ENCODE data around the gene ANKRD11. TPM values are rescaled to one million over a fixed set of nuclear protein-coding genes. Genes with fewer than 3 reads are reported as not detected.
A peak's percentile ranks its signal among the peaks of the same experiment; 100 is the strongest.
"Not testable (repeated sequence)": the region's sequence is repeated elsewhere in the genome, so short reads cannot be mapped to it uniquely, and the experiment has no call there.

The ANKRD11 gene
- total RNA-seq, 1 donor from 2014 or later = 58.1 TPM

DNA sequence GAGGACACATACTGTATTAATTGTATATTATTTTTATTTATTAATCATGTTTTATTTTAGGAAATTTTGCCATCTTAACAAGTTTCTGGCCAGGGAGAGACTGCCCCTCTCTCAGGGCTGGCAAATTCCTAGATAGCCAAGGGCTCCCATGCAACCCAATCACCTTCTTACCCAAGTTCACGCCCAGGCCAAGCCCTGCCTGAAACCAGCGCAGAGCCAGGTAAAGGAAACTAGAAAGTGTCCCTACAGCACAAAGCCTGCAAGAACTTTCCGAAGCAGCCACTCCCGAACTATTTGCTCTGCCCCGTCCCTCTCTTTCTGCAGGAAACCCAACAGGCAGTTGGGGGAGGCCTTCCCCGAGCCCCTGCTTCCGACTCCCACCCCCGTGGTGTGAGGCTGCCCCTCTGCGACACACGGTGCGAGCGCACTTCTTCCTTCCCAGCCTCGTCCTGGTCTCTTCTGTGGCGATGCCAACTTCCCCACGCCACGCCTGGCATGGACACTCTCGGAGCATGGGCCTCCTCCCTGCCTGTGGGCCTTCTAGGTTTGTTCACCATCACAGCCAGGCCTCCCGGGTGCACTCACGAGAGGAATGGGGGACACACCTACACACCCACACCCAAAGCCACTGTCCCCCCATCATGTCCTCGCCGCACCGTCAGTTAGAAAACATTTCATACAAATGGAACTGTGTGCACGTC is 172.5 kb downstream of the ANKRD11 start:
- no peak for DNase-seq (ENCODE audit: low read depth, low spot score)

DNA sequence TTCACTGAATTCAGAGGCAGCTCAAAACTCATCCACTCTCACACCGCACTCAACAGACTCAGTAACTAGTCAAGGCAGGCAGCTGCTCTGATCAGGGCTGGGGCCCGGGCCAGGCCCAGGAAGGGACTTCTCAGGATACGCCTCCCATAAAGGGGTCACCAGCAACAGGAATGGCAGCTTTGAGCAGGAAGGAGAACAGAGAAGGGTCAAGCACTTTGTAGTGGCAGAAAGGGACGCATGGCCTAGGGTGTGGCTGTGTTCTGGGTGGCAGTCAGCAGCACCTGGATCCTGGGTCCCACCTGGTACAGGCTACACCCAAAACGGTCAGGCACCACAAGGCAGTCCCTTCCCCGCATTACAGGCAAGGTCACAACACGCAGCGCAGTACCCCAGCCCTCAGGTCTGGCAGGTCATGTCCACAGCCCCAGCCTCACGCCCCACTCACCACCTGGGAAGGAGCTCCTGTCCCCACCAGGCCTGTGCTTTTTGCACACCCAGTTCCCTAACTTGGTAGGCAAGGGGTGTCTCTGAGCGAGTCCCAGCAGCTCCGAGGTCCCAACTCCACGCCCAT is 173.2 kb downstream of the ANKRD11 start:
- no peak for DNase-seq (ENCODE audit: low read depth, low spot score)

GRCh38 chr16:89316701-89317100 is 173.7 kb downstream of the ANKRD11 start:
- no peak for DNase-seq (ENCODE audit: low read depth, low spot score)

DNA sequence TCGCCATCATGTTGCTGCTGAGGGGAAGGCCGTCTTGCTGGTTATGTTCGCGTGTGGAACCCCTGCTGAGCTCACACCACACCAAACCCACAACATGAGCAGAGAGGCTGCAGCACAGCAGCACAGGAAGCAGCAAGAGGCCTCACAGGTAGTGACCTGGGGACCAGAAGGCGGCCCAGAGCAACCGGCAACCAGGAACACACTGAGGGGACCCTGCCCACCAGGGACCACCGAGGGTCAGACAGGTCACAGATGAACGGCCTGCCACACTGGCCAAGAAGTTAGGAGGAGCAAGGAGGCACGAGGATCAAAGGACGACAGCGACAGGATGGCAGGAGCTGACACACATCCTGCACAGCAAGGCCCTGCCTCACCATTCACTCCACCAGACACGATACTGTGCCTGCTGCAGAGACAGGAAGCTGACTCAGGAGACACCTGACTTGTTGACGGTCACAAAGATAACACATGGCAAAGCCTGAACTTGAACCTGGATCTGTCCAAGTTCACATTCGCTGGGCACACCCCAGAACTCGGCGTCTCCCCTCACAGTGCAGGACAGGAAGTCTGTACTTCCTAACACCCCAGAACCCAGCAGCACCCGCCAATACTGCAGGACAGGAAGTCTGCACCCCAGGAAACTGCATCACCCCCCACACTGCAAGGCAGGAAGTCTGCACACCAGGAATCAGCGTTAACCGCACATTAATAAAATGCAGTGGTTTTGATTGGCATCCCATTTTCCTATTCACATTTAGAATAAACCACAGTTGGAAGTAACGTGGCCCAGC is 174.4 kb downstream of the ANKRD11 start:
- peak; percentile 87 for DNase-seq (ENCODE audit: low read depth, low spot score)

GRCh38 chr16:89315271-89315670 is 175.1 kb downstream of the ANKRD11 start:
- DNase-seq (ENCODE audit: low read depth, low spot score) = no peak

GRCh38 chr16:89314854-89315253 is 175.5 kb downstream of the ANKRD11 start:
- DNase-seq (ENCODE audit: low read depth, low spot score) = no peak

DNA sequence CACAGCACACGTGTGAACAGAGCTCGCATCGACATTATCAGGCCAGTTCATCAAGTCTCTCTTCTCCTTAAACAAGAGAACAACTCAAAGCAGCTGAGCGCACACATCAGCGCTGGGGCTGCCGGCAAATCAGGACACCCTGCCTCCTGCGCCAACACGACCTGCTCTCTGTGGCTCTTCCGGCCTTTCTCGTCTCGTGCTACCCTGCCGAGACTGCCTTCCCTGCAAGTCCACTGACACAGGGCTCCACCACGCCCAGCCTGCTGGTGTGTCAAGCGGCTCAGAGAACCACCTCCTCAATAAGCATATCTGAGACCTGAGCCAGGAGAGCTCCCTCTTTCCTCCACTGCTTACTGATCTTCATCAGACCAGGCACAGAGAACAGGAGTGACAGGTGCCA is 176.0 kb downstream of the ANKRD11 start:
- DNase-seq (ENCODE audit: low read depth, low spot score) = no peak

- DNase-seq (ENCODE audit: low read depth, low spot score) = no peak
Observed at GRCh38 chr16:89313583-89313982, 176.8 kb downstream of the ANKRD11 start.

DNA sequence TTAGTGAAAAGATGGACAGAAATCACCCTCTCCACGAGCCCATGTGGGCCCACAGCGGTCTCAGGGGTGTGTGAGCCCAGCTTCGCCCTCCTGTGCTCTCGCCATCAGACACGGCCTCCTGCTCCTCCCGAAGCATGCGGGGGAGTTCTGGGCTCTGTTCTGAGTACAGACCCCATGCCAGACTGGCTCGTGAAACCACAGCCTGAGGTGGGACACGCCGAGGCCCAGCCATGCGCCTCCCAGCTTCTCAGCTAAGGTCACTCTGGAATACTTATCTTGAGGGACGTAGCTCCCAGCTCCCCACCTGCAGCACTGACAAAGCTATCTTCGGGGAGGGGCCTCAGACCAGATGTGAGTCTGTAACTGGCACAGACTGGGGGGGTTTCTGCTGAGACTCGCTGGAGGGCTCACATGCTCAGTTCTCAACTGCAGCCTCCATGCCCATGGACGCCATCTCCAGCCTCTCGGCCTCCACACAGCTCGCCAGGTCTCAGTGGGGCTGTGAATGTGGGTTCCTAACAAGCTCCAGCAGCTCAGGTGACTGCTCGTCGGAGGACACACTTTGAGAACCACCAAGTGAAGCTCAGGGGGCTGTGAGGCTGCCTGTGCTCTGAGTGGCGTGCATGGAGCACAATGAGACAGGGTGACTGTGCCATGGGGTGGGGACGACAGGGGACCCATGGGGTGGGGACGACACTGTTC is 177.6 kb downstream of the ANKRD11 start:
- DNase-seq (ENCODE audit: low read depth, low spot score) = no peak

- DNase-seq (ENCODE audit: low read depth, low spot score) = no peak
Observed at GRCh38 chr16:89312194-89312593, 178.2 kb downstream of the ANKRD11 start.

DNA sequence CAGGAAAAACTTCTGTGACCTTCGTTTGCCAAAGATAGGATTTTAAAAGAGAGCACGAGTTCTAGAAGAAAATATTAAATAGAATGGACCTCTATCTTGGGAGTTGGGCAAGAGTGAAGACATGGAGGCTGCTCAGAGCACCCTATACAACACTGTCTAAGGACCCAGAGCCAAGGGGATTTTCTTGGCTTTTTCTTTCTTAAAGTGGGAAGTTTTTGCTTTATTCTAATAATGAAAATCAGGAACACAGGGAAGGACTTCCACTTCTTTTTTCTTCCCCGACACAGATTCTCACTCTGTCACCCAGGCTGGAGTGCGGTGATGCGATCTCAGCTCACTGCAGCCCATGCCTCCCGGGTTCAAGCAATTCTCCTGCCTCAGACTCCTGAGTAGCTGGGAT is 178.7 kb downstream of the ANKRD11 start:
- DNase-seq (ENCODE audit: low read depth, low spot score) = no peak

DNA sequence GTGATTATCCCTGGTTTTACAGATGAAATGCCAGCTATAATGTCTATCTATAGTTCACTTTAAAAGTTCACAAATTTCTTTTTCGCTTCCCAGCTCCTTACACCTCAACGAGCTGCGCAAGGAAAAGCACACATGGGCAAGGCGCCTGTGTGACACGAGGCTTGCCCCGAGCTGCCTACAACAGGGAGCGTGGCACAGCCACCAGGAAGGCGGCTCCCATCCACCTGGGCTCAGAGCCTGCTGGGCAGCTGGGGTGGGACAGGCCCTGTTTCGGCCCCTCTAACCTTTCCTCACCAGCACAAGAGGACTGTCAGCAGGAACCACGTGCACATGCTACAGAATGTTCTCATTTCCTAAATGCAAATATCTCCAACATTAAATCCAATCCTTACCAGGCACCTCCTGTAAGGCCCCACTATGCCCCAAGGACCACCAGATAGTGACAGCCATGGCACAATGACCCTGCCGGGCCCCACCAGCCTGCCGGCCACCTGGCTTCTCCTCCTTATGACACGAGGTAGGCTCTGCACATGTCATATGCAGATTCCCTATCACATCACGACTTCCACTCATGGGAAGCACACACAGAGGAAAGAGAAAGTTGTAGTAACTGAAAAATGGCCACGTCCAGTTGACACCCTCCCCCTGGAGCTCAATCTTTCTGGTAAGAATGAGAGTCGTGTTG is 180.8 kb downstream of the ANKRD11 start:
- DNase-seq (ENCODE audit: low read depth, low spot score) = no peak

GRCh38 chr16:89308391-89309333 is 181.7 kb downstream of the ANKRD11 start:
- DNase-seq (ENCODE audit: low read depth, low spot score) = no peak

DNA sequence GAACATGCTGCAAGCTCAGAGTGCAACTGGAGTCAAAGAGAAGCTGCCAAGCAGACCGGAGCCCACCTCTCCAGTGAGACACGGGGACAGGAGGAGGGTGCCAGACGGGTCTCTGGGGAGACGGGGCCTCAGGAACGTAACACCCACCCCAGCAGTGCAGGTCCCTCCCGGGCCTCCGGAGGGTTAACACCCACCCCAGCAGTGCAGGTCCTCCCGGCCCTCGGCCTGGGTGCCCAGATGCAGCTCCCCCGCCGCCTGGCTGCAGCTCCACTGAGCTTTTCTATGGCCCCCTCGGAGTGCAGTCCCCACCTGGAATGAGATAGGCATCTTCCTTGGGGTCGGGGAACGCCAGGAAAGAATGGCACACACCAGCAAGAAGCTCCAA is 182.9 kb downstream of the ANKRD11 start:
- DNase-seq (ENCODE audit: low read depth, low spot score) = no peak

DNA sequence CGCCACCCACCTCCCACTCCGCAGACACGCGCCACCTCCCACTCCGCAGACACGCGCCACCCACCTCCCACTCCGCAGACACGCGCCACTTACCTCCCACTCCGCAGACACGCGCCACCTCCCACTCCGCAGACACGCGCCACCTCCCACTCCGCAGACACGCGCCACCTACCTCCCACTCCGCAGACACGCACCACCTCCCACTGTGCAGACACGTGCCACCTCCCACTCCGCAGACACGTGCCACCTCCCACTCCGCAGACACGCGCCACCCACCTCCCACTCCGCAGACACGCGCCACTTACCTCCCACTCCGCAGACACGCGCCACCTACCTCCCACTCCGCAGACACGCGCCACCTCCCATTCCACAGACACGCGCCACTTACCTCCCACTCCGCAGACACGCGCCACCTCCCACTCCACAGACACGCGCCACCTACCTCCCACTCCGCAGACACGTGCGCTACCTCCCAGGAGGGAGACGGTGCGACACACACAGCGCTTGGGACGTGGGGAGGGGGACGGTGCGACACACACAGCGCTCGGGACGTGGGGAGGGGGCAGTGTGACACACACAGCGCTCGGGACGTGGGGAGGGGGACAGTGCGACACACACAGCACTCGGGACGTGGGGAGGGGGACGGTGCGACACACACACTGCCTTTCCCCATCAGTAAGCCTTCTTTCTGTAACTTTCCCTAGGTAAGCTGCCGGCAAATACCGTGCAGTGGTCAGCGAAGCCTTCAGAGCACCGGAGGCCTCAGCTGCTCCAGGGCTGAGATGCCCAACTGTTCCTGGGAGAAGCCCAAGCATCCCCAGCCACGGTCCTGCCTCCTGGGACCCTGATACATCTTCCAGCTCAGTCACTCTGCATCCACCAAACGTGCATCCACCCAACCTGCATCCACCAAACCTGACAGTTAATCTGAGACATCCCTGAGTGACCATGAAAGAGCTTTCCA is 183.6 kb downstream of the ANKRD11 start:
- not testable (repeated sequence) for DNase-seq (ENCODE audit: low read depth, low spot score)

DNA sequence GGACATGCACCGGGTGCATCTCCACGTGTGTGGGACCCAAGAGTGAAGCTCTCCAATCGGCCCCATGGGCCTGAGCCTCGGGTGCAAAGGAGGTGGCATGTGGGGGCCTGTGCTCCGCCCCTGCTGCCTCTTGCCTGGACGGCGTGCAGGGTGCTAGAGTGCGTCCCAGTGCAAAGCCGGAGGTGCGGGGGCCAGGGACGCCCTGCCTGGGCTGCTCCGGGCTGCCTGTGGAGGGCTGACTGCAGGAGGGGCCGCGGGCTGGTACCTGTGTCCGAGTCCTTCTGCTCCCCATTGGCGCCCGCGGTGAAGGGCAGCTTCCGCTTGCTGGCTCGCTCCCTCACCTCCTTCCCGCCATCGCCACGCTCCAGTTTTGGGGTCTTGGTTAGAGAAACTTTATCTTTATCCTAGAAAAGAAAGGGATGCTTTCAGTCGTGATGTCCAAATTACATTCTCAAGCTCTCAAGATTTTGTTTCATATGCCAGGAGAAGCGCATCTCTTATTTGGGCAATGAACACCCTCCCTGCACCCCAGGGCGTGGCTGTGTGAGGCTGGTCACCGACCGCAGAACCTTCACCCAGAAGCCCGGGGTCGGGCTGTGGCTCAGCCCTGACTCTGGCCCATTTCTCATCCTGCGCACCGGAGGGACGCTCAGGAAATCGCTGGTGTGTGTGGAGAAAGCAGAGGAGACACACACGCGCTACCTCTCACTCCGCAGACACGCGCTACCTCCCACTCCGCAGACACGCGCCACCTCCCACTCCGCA is 185.2 kb downstream of the ANKRD11 start:
- no peak for DNase-seq (ENCODE audit: low read depth, low spot score)

- no peak for DNase-seq (ENCODE audit: low read depth, low spot score)
Observed at GRCh38 chr16:89304181-89304851, 186.0 kb downstream of the ANKRD11 start.

GRCh38 chr16:89303617-89304016 is 186.7 kb downstream of the ANKRD11 start:
- DNase-seq (ENCODE audit: low read depth, low spot score) = no peak
